ENCODE measurements around the gene CHRD. TPM values are rescaled to one million over a fixed set of nuclear protein-coding genes. Genes with fewer than 3 reads are reported as not detected.

The CHRD gene
- total RNA-seq, 2 experiments from 2014 or later = 0.22 TPM; not detected in 1

DNA sequence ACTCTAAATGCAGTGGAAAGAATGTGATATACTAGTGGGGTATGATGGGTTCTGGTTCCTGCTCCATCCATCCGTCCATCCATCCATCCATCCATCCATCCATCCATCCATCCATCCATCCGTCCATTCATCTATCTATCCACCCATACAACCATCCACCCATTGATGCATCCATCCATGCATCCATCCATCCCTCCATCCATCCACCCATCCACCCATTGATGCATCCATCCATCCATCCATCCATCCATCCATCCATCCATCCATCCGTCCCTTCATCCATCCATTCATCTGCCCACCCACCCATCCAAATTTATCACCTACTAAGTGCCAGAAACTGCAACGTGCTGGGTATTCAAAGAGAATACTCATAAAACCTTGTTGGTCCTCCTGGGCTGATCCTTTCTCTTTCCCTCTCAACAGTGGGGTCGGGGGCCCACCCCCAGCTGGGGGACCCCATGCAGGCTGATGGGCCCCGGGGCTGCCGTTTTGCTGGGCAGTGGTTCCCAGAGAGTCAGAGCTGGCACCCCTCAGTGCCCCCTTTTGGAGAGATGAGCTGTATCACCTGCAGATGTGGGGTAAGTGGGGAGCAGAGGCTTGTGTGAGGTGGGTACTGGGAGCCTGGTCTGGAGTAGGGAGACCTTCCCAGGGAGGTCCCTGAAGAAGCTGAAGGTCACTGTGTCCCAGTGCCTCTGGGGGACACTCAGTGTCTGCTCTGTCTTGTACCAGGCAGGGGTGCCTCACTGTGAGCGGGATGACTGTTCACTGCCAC, 8.5 kb downstream of the CHRD start:
- H3K36me3 Mint-ChIP-seq (ENCODE audit: low read depth) = no peaks in the 10 kb centered on the region
- no peak for ATAC-seq (ENCODE audit: poor library complexity)
- POLR2A ChIA-PET = no interaction called here
- Histone ChIP-seq H3K27me3 (ENCODE audit: control insufficient read depth in 1 of 2, insufficient read depth in 2 of 2, low read length in 2 of 2) (peaks cover 8 to 10% of the 10 kb centered on the region in 2 experiments), H3K4me3 (ENCODE audit: low read length) (no peak overlapping the region), H3K27ac (ENCODE audit: low read depth in 1 of 2, low read length in 2 of 2) (no peak overlapping the region), H3K36me3 (ENCODE audit: insufficient read depth, low read length) (no peaks in the 10 kb centered on the region), H3K4me1 (ENCODE audit: insufficient read depth, low read length) (no peaks in the 10 kb centered on the region), H3K9me3 (ENCODE audit: control insufficient read depth in 1 of 2, insufficient read depth in 1 of 2, low read length in 2 of 2) (no peaks in the 10 kb centered on the region)
- no peaks in the 10 kb centered on the region for H3K9me3 Mint-ChIP-seq
- no peak overlapping the region for H3K27ac Mint-ChIP-seq
- intact Hi-C loops (cut with DNase I, micrococcal nuclease) = no loop called here
- H3K4me1 Mint-ChIP-seq (ENCODE audit: low read depth) = no peaks in the 10 kb centered on the region
- CTCF ChIA-PET = no interaction called here
- H3K27me3 Mint-ChIP-seq = peaks cover 65% of the 10 kb centered on the region
- H3K4me3 Mint-ChIP-seq = no peak overlapping the region
- no peak for TF ChIP-seq CTCF (IDR thresholded peaks at IDR 0.05)
- no peak for DNase-seq

DNA sequence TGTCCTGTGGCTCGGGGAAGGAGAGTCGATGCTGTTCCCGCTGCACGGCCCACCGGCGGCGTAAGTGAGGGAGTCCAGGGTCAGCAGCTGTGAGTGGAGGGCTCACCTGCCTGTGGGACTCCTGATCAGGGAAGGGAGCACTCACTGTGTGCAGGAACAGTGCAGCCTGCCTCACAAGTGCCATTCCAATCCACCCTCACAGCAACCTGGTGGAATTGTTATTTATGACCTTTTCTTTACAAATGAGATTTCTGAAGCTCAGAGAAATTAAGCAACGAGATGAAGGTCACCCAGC, 9.0 kb downstream of the CHRD start:
- no peaks in the 10 kb centered on the region for H3K36me3 Mint-ChIP-seq (ENCODE audit: low read depth)
- ChIA-PET CTCF (no interaction called here), POLR2A (no interaction called here)
- DNase-seq (no peak), ATAC-seq (ENCODE audit: poor library complexity) (no peak)
- Histone ChIP-seq H3K27me3 (ENCODE audit: control insufficient read depth in 1 of 2, insufficient read depth in 2 of 2, low read length in 2 of 2) (peaks cover 6 to 10% of the 10 kb centered on the region in 2 experiments), H3K4me3 (ENCODE audit: low read length) (no peak overlapping the region), H3K9me3 (ENCODE audit: control insufficient read depth in 1 of 2, insufficient read depth in 1 of 2, low read length in 2 of 2) (no peaks in the 10 kb centered on the region), H3K36me3 (ENCODE audit: insufficient read depth, low read length) (no peaks in the 10 kb centered on the region), H3K27ac (ENCODE audit: low read depth in 1 of 2, low read length in 2 of 2) (no peak overlapping the region), H3K4me1 (ENCODE audit: insufficient read depth, low read length) (no peaks in the 10 kb centered on the region)
- intact Hi-C loops (cut with DNase I, micrococcal nuclease) = no loop called here
- H3K27ac Mint-ChIP-seq = no peak overlapping the region
- H3K4me3 Mint-ChIP-seq = no peak overlapping the region
- no peak for TF ChIP-seq CTCF (IDR thresholded peaks at IDR 0.05)
- H3K27me3 Mint-ChIP-seq = peaks cover 62% of the 10 kb centered on the region
- no peaks in the 10 kb centered on the region for H3K9me3 Mint-ChIP-seq
- H3K4me1 Mint-ChIP-seq (ENCODE audit: low read depth) = no peaks in the 10 kb centered on the region

DNA sequence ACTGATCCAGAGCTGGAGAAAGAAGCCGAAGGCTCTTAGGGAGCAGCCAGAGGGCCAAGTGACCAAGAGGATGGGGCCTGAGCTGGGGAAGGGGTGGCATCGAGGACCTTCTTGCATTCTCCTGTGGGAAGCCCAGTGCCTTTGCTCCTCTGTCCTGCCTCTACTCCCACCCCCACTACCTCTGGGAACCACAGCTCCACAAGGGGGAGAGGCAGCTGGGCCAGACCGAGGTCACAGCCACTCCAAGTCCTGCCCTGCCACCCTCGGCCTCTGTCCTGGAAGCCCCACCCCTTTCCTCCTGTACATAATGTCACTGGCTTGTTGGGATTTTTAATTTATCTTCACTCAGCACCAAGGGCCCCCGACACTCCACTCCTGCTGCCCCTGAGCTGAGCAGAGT, 9.5 kb downstream of the CHRD start:
- no peak for ATAC-seq (ENCODE audit: poor library complexity)
- H3K4me1 Mint-ChIP-seq (ENCODE audit: low read depth) = no peaks in the 10 kb centered on the region

More for the DNA sequence above, 9.5 kb downstream of the CHRD start:
- no peaks in the 10 kb centered on the region for H3K9me3 Mint-ChIP-seq
- H3K27me3 Mint-ChIP-seq = peaks cover 57% of the 10 kb centered on the region
- no peak for TF ChIP-seq CTCF (IDR thresholded peaks at IDR 0.05)
- no peaks in the 10 kb centered on the region for H3K36me3 Mint-ChIP-seq (ENCODE audit: low read depth)
- Histone ChIP-seq H3K4me1 (ENCODE audit: insufficient read depth, low read length) (no peaks in the 10 kb centered on the region), H3K4me3 (ENCODE audit: low read length) (no peak overlapping the region), H3K27ac (ENCODE audit: low read depth in 1 of 2, low read length in 2 of 2) (no peak overlapping the region), H3K27me3 (ENCODE audit: control insufficient read depth in 1 of 2, insufficient read depth in 2 of 2, low read length in 2 of 2) (peaks cover 6 to 7% of the 10 kb centered on the region in 2 experiments), H3K9me3 (ENCODE audit: control insufficient read depth in 1 of 2, insufficient read depth in 1 of 2, low read length in 2 of 2) (no peaks in the 10 kb centered on the region), H3K36me3 (ENCODE audit: insufficient read depth, low read length) (no peaks in the 10 kb centered on the region)
- no peak overlapping the region for H3K4me3 Mint-ChIP-seq
- DNase-seq = no peak
- no peak overlapping the region for H3K27ac Mint-ChIP-seq
- POLR2A ChIA-PET = no interaction called here
- CTCF ChIA-PET = no interaction called here
- intact Hi-C loops (cut with DNase I, micrococcal nuclease) = no loop called here
